ENCODE results near the gene ZNF670. TPM values are rescaled to one million over a fixed set of nuclear protein-coding genes. Genes with fewer than 3 reads are reported as not detected.

Gene ZNF670
- total RNA-seq, 1 donor from 2014 or later = 38.4 TPM

GRCh38 chr1:247103859-247104591 lies 25.4 kb upstream of the ZNF670 start, which contains the start of gene ZNF669:
TSS of gene ZNF669 (minus strand) at chr1:247104356. CDS start at chr1:247104199, 157 bp downstream.
- peak within 1 kb of the TSS; percentile 81 for H3K4me2 ChIP-seq
- peak within 1 kb of the TSS; percentile 86 for H3K4me3 Mint-ChIP-seq
- H3K27ac ChIP-seq = peak within 1 kb of the TSS; percentile 95
- peak within 1 kb of the TSS; percentile 50 for H3K27ac Mint-ChIP-seq
- peak; percentile 99 for DNase-seq (ENCODE audit: low spot score)
- H3F3A ChIP-seq (ENCODE audit: low read depth) = peaks cover 6% of the 10 kb centered on the region
- H3K36me3 ChIP-seq = peaks cover 30% of the 10 kb centered on the region
- TF ChIP-seq CTCF (IDR thresholded peaks at IDR 0.05) (no peak), EZH2phosphoT487 (IDR thresholded peaks at IDR 0.05) (no peak), EZH2 (IDR thresholded peaks at IDR 0.05) (no peak)
- peaks cover 9% of the 10 kb centered on the region for H3K9me3 ChIP-seq (ENCODE audit: low read depth)
- H3K27me3 ChIP-seq = peaks cover 3% of the 10 kb centered on the region
- H4K20me1 ChIP-seq (ENCODE audit: low read depth) = peaks cover 9% of the 10 kb centered on the region
- peak within 1 kb of the TSS; percentile 83 for H3K4me3 ChIP-seq
- H3K27me3 Mint-ChIP-seq (ENCODE audit: insufficient read depth, low read depth) = peaks cover 16% of the 10 kb centered on the region
- H3K4me1 Mint-ChIP-seq = peaks cover 5% of the 10 kb centered on the region
- peak within 1 kb of the TSS; percentile 53 for H2AFZ ChIP-seq (replicated peaks)
- peaks cover 46% of the 10 kb centered on the region for H3K9me3 Mint-ChIP-seq
- H3K79me2 ChIP-seq (ENCODE audit: low read depth) = peaks cover 41% of the 10 kb centered on the region
- H3K9ac ChIP-seq = peak within 1 kb of the TSS; percentile 83
- peaks cover 40% of the 10 kb centered on the region for H3K36me3 Mint-ChIP-seq
- H3K4me1 ChIP-seq = no peaks in the 10 kb centered on the region

GRCh38 chr1:247102381-247102780 lies 23.8 kb upstream of the ZNF670 start:
- peaks cover 53% of the 10 kb centered on the region for H3K79me2 ChIP-seq (ENCODE audit: low read depth)
- peaks cover 36% of the 10 kb centered on the region for H3K36me3 ChIP-seq
- Mint-ChIP-seq H3K4me3 (peak overlapping the region; percentile 27), H3K27ac (no peak overlapping the region), H3K9me3 (peaks cover 57% of the 10 kb centered on the region), H3K4me1 (peaks cover 5% of the 10 kb centered on the region), H3K36me3 (peaks cover 51% of the 10 kb centered on the region), H3K27me3 (ENCODE audit: insufficient read depth, low read depth) (peaks cover 9% of the 10 kb centered on the region)
- H3K27ac ChIP-seq = no peak overlapping the region
- no peak for TF ChIP-seq CTCF (IDR thresholded peaks at IDR 0.05)
- no peak for TF ChIP-seq EZH2phosphoT487 (IDR thresholded peaks at IDR 0.05)
- no peak for TF ChIP-seq EZH2 (IDR thresholded peaks at IDR 0.05)
- H3K9me3 ChIP-seq (ENCODE audit: low read depth) = peaks cover 9% of the 10 kb centered on the region
- H4K20me1 ChIP-seq (ENCODE audit: low read depth) = peaks cover 9% of the 10 kb centered on the region
- H3K4me1 ChIP-seq = no peaks in the 10 kb centered on the region
- H3K4me3 ChIP-seq = no peak overlapping the region
- H3K9ac ChIP-seq = no peak overlapping the region
- peaks cover 3% of the 10 kb centered on the region for H3K27me3 ChIP-seq
- no peak for DNase-seq (ENCODE audit: low spot score)
- no peak overlapping the region for H2AFZ ChIP-seq (replicated peaks)
- peaks cover 16% of the 10 kb centered on the region for H3F3A ChIP-seq (ENCODE audit: low read depth)
- peak overlapping the region; percentile 81 for H3K4me2 ChIP-seq

- H3K27ac ChIP-seq = no peak overlapping the region
- Mint-ChIP-seq H3K4me1 (peaks cover 5% of the 10 kb centered on the region), H3K9me3 (peaks cover 73% of the 10 kb centered on the region), H3K27me3 (ENCODE audit: insufficient read depth, low read depth) (peaks cover 9% of the 10 kb centered on the region), H3K4me3 (no peak overlapping the region), H3K36me3 (peaks cover 67% of the 10 kb centered on the region), H3K27ac (no peak overlapping the region)
- H3K36me3 ChIP-seq = peaks cover 36% of the 10 kb centered on the region
- TF ChIP-seq EZH2 (IDR thresholded peaks at IDR 0.05) (no peak), EZH2phosphoT487 (IDR thresholded peaks at IDR 0.05) (no peak), CTCF (IDR thresholded peaks at IDR 0.05) (no peak)
- H4K20me1 ChIP-seq (ENCODE audit: low read depth) = peaks cover 9% of the 10 kb centered on the region
- peaks cover 53% of the 10 kb centered on the region for H3K79me2 ChIP-seq (ENCODE audit: low read depth)
- H3K4me3 ChIP-seq = no peak overlapping the region
- H3K9ac ChIP-seq = no peak overlapping the region
- no peak for DNase-seq (ENCODE audit: low spot score)
- H3F3A ChIP-seq (ENCODE audit: low read depth) = peaks cover 16% of the 10 kb centered on the region
- H3K4me1 ChIP-seq = no peaks in the 10 kb centered on the region
- no peak overlapping the region for H3K4me2 ChIP-seq
- H2AFZ ChIP-seq (replicated peaks) = no peak overlapping the region
- peaks cover 9% of the 10 kb centered on the region for H3K9me3 ChIP-seq (ENCODE audit: low read depth)
- H3K27me3 ChIP-seq = peaks cover 3% of the 10 kb centered on the region
Observed at GRCh38 chr1:247100676-247101279, 22.2 kb upstream of the ZNF670 start.
